Coronary artery (tissue), 2 donors: ENCODE data around the gene DYNLL1.

Experiments
- DNase-seq: peaks from one replicate; pipeline ENCODE4 v3.0.0-alpha.2; 2017; ENCODE audit warnings: low spot score
- H3K27ac ChIP-seq, 2 donors: fragments of 200-600 bp; sonication (generic); one replicate each; pipeline ENCODE4 v1.5.1; 2016 to 2019
- H3K4me3 ChIP-seq: fragments of 200-600 bp; sonication (generic); 2 replicates; pipeline ENCODE4 v1.5.1; 2016; ENCODE audit warnings: mild to moderate bottlenecking, moderate library complexity
- TF ChIP-seq, protein P1 (sequence below): fragments of 200-600 bp; sonication (generic); IDR thresholded peaks from one replicate; pipeline ENCODE4 v1.5.1; 2019; ENCODE audit warnings: antibody characterized with exemption

DYNLL1 gene

DNA sequence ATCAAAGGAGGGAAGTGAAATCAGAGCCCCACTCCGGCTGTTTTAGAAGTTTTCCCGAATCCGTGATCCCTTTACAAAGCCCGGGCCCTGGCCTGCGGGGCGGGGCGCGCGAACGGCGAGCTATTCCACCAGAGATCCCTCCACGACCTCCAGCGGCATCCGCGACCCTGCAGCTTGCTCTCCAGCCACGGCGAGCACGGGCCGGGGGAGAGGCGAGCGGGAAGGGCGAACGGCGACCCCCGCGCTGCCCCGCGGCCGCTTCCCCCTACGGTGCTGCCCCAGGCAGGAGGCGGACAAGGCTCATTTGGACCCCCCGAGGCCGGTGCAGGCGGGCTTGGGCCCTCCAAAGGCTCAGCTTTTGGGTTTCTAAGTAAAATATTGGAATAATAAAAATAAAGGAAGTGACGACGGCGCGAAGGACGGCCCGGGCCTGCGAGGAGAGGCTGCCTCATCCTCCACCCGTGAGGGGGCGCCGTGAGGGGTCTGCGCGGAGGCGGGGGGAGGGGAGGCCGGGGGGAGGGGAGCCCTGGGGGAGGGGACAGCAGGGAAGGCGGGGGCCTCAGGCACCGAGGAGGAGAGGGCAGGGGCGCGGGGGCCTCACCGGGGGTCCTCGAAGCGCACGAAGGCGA lies 27.0 kb upstream of the DYNLL1 start:
- DNase-seq, result no peak
- H3K27ac ChIP-seq, result peak overlapping the region; percentile 93 to 96
- peak overlapping the region; percentile 92 for H3K4me3 ChIP-seq
- TF ChIP-seq, protein P1, sequence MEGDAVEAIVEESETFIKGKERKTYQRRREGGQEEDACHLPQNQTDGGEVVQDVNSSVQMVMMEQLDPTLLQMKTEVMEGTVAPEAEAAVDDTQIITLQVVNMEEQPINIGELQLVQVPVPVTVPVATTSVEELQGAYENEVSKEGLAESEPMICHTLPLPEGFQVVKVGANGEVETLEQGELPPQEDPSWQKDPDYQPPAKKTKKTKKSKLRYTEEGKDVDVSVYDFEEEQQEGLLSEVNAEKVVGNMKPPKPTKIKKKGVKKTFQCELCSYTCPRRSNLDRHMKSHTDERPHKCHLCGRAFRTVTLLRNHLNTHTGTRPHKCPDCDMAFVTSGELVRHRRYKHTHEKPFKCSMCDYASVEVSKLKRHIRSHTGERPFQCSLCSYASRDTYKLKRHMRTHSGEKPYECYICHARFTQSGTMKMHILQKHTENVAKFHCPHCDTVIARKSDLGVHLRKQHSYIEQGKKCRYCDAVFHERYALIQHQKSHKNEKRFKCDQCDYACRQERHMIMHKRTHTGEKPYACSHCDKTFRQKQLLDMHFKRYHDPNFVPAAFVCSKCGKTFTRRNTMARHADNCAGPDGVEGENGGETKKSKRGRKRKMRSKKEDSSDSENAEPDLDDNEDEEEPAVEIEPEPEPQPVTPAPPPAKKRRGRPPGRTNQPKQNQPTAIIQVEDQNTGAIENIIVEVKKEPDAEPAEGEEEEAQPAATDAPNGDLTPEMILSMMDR, result no peak

DNA sequence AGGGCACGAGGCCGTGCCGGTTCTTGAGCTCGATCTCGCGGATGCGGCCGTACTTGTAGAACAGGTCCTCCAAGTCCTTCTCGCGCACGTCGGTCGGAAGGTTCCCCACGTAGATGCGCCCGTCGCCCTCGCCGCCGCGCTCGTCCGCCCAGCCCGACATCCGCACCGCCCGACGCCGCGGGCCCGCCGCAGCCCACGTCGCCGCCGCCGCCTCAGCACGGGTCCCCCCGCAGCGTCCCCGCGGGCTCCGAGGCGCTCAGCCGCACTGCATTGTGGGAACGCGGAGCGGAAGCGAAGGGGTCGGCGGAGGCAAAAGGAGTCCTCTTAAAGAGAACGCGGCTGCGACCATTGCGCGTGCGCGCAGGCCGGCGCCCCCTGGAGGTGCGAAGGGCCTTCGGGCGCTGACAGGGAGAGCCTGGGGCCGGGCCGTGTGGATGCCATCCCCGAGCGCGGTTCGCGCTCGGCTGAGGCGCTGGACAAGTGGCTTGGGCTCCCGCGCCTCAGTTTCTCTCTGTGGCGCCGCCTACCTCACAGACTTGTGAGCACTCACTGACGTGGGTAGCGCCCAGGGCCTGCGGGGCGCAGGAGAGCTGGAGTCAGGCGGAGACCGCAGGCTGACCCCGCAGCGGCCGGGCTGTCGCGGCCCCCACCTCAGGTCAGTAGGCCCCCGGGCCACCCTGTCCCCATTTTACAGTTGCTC lies 26.3 kb upstream of the DYNLL1 start, which contains the start of gene SRSF9:
SRSF9 (minus strand) TSS at position 299 of the 700 bp plus-strand sequence; CDS start at position 160, 139 bp downstream.
- Histone ChIP-seq H3K27ac (peak within 1 kb of the TSS; percentile 93 to 96), H3K4me3 (peak within 1 kb of the TSS; percentile 92)
- peak; percentile 96 for DNase-seq
- TF ChIP-seq, protein P1, result peak; percentile 88

GRCh38 chr12:120470150-120470784 lies 25.6 kb upstream of the DYNLL1 start:
- DNase-seq, result peak; percentile 74
- TF ChIP-seq, protein P1, result no peak
- Histone ChIP-seq H3K4me3 (peak overlapping the region; percentile 92), H3K27ac (peak overlapping the region; percentile 93 to 96)

DNA sequence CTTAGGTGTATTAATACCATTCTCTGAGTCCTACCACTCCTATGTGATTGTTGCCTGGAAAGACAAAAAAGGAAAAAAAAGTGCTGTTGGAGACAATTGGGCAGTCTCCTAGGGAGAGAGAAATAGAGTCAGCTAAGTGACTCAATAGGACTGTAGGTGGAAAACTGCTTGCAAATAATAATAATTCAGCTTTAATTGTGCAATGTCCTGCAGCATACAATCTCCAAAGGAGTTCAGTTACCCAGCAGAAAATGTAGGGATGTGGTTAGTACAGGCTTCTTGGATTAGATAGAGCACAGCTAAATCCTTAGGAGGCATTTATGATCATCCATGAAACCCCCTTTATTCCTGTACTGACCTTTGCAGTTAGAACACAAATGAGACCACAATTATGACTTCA lies 23.4 kb upstream of the DYNLL1 start:
- H3K4me3 ChIP-seq, result no peak overlapping the region

GRCh38 chr12:120473807-120474615 lies 21.9 kb upstream of the DYNLL1 start:
- TF ChIP-seq, protein P1, result no peak
- Histone ChIP-seq H3K27ac (no peak overlapping the region), H3K4me3 (no peak overlapping the region)
- DNase-seq, result no peak

More for the DNA sequence above, 23.4 kb upstream of the DYNLL1 start:
- no peak for DNase-seq
- no peak overlapping the region for H3K27ac ChIP-seq
- TF ChIP-seq, protein P1, result no peak

DNA sequence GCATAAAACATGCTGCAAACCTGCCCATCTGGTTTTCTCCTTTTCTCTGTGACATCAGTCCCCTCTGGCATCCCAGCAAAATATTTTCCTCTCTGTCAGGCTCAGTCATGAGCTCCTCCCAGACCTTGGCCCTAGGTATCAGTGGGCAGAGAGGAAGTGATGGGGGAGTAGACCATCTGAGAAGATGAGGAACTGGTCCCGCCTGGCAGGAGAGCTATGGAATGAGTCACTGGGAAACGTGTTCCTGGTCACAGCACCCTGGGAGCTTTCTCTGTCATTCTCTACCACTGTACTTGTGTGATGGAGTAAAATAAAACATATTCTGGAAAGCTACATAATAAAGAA lies 21.3 kb upstream of the DYNLL1 start:
- TF ChIP-seq, protein P1, result no peak
- no peak for DNase-seq

More for the DNA sequence above, 21.3 kb upstream of the DYNLL1 start:
- Histone ChIP-seq H3K27ac (no peak overlapping the region), H3K4me3 (no peak overlapping the region)
